HG03469 (cell line): ENCODE data around the gene HHLA2.

ENCODE experiments used
- ATAC-seq: cut with Tn5 transposase; IDR thresholded peaks from one replicate; pipeline ENCODE4 v1.9.1; 2021; ENCODE audit warnings: mild to moderate bottlenecking, moderate library complexity, moderate number of reproducible peaks; ENCODE audit not compliant: unreplicated experiment

The HHLA2 gene

DNA sequence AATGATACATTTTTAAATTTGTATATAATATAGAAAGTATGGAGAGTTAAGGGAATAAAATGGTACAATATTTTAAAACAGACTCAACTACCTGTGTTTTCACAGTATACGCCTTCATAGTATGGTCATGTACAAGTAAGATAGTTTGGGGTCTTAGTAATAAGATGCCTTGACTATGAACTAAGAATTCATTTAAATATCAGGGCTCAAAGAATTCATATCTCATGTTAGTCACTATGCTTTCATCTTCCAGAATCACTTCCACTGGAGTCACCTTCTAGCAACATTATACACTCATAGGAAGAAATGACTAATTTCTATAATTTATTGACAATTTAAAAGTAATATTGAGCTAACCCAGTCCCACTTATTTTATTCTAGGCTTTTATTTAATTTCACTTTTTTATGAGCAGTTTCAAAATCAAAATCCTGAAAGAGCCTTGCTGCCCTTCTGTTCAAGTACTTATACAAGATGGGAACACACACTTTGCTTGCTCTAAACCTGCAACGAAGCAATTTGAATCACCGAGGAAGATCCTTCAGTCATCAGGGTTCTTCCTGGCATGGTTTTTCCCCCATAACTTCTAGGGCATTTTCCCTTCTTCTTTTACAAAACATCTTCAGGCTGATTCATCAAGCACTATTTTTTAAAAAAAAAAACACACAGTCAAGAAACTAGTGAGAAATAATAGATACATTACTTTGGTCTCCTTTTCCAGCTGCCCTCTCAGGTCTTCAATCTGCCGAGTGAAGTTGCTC is 119.9 kb downstream of the HHLA2 start:
- ATAC-seq, result no peak

DNA sequence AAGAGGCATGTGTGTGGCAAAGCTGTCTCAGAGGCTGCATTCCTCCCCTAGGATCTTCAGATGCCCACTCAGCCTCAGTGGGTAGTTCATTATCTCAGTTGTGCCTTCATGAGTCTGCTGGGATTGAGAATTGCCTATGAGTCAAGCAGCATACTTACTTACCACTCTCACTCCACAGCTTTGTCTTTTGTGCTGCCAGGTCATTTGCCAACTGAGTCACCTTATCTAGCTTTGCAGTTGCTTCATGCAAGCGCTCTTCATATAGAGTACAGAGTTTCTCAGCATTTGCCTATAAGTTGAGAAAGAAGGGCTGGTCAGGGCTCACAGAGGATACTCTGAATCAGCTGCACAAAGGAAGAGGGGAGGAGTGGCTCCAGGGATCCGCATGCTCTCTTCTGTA is 124.6 kb downstream of the HHLA2 start:
- ATAC-seq, result no peak
